HepG2 (cell line): ENCODE data around the gene SGK1. TPM values are rescaled to one million over a fixed set of nuclear protein-coding genes. Genes with fewer than 3 reads are reported as not detected.

ENCODE experiments used
- PATZ1 ChIP-seq: sonication (generic); formaldehyde crosslinking; IDR thresholded peaks from 2 replicates; pipeline ENCODE4 v1.4.0; 2020; ENCODE audit warnings: missing genetic modification reagents
- PCBP1 ChIP-seq: fragments of 200-400 bp; formaldehyde crosslinking; IDR thresholded peaks from 2 replicates; pipeline ENCODE4 v1.6.1; 2017; ENCODE audit warnings: mild to moderate bottlenecking, low read depth, low read length, borderline replicate concordance
- PRDM15 ChIP-seq: sonication (generic); formaldehyde crosslinking; IDR thresholded peaks from 2 replicates; pipeline ENCODE4 v1.4.0; 2020; ENCODE audit warnings: missing genetic modification reagents
- RFXANK ChIP-seq: IDR thresholded peaks from 2 replicates; pipeline ENCODE4 v1.6.1; 2016
- SYNCRIP ChIP-seq: fragments of 200-400 bp; formaldehyde crosslinking; IDR thresholded peaks from 2 replicates; pipeline ENCODE4 v1.6.1; 2018; ENCODE audit warnings: mild to moderate bottlenecking, low read depth, low read length; ENCODE audit not compliant: insufficient read depth
- ZBTB8A ChIP-seq: sonication (generic); formaldehyde crosslinking; IDR thresholded peaks from 2 replicates; pipeline ENCODE4 v1.4.0; 2020; ENCODE audit warnings: mild to moderate bottlenecking, low read depth, missing genetic modification reagents, borderline replicate concordance
- ZNF205 ChIP-seq: IDR thresholded peaks from 2 replicates; pipeline ENCODE4 v1.6.1; 2018; ENCODE audit warnings: missing biosample characterization, missing genetic modification reagents
- ZNF282 ChIP-seq: fragments of 450-650 bp; IDR thresholded peaks from 2 replicates; pipeline ENCODE4 v1.6.1; 2018; ENCODE audit not compliant: partially characterized antibody
- ZNF331 ChIP-seq: sonication (generic); formaldehyde crosslinking; IDR thresholded peaks from 2 replicates; pipeline ENCODE4 v1.4.0; 2020; ENCODE audit warnings: missing genetic modification reagents
- polyA plus RNA-seq, 8 experiments: library from polyadenylated mRNA; depleted of rRNA in 3 of 8; stranded (reverse) in 7 of 8; unstranded in 1 of 8; fragments of >200 nt; fragmentation: Illumina TruSeq in 4 of 8; extraction: Trizol in 4 of 8; gene quantifications; 2 replicates each; pipeline versions ENCODE4 v1.2.1 to v1.2.3, GENCODE V29; 2011 to 2016; ENCODE audit warnings: low read depth in 4 of 8, missing spikeins in 1 of 8, mixed read lengths in 1 of 8; ENCODE audit not compliant: insufficient read depth in 1 of 8
- total RNA-seq, 5 experiments: library from RNA; depleted of rRNA; stranded (reverse); fragments of >200 nt; fragmentation: Illumina TruSeq; extraction: Trizol; gene quantifications; 2 replicates each; pipeline ENCODE4 v1.2.3, GENCODE V29; 2016; ENCODE audit warnings: low read depth in 1 of 5
- TF ChIP-seq, protein P1 (sequence below): sonication (generic); formaldehyde crosslinking; IDR thresholded peaks from 2 replicates; pipeline ENCODE4 v1.5.0; 2020; ENCODE audit warnings: mild to moderate bottlenecking, missing genetic modification reagents, borderline replicate concordance
- TF ChIP-seq, protein P2 (sequence below): sonication (generic); formaldehyde crosslinking; IDR thresholded peaks from 2 replicates; pipeline ENCODE4 v1.4.0; 2020; ENCODE audit warnings: mild to moderate bottlenecking, missing genetic modification reagents
- TF ChIP-seq, protein P3 (sequence below): sonication (generic); formaldehyde crosslinking; IDR thresholded peaks from 2 replicates; pipeline ENCODE4 v1.4.0; 2020; ENCODE audit warnings: low read depth, missing genetic modification reagents

The SGK1 gene
- total and polyA plus RNA-seq, 2 of the 13 experiments (the other 11 are each of a cell fraction or from before 2014, with no cell fraction given) = 56.1 to 56.2 TPM

- TF ChIP-seq ZNF205 (peak; percentile 88), ZNF331 (CRISPR knock-in tag) (peak; percentile 94), RFXANK (CRISPR knock-in tag) (no peak; the same call in 1 of the 2 replicates), SYNCRIP (no peak), PCBP1 (no peak), PATZ1 (CRISPR knock-in tag) (peak; percentile 89), ZNF282 (no peak), PRDM15 (CRISPR knock-in tag) (peak; percentile 40; the same call in 1 of the 2 replicates), ZBTB8A (peak; percentile 27; the same call in 1 of the 2 replicates)
- TF ChIP-seq, protein P1, sequence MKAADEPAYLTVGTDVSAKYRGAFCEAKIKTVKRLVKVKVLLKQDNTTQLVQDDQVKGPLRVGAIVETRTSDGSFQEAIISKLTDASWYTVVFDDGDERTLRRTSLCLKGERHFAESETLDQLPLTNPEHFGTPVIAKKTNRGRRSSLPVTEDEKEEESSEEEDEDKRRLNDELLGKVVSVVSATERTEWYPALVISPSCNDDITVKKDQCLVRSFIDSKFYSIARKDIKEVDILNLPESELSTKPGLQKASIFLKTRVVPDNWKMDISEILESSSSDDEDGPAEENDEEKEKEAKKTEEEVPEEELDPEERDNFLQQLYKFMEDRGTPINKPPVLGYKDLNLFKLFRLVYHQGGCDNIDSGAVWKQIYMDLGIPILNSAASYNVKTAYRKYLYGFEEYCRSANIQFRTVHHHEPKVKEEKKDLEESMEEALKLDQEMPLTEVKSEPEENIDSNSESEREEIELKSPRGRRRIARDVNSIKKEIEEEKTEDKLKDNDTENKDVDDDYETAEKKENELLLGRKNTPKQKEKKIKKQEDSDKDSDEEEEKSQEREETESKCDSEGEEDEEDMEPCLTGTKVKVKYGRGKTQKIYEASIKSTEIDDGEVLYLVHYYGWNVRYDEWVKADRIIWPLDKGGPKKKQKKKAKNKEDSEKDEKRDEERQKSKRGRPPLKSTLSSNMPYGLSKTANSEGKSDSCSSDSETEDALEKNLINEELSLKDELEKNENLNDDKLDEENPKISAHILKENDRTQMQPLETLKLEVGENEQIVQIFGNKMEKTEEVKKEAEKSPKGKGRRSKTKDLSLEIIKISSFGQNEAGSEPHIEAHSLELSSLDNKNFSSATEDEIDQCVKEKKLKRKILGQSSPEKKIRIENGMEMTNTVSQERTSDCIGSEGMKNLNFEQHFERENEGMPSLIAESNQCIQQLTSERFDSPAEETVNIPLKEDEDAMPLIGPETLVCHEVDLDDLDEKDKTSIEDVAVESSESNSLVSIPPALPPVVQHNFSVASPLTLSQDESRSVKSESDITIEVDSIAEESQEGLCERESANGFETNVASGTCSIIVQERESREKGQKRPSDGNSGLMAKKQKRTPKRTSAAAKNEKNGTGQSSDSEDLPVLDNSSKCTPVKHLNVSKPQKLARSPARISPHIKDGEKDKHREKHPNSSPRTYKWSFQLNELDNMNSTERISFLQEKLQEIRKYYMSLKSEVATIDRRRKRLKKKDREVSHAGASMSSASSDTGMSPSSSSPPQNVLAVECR (CRISPR knock-in tag) = peak; percentile 57; the same call in 1 of the 2 replicates
- TF ChIP-seq, protein P2, sequence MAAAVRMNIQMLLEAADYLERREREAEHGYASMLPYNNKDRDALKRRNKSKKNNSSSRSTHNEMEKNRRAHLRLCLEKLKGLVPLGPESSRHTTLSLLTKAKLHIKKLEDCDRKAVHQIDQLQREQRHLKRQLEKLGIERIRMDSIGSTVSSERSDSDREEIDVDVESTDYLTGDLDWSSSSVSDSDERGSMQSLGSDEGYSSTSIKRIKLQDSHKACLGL (CRISPR knock-in tag) = no peak
- TF ChIP-seq, protein P3, sequence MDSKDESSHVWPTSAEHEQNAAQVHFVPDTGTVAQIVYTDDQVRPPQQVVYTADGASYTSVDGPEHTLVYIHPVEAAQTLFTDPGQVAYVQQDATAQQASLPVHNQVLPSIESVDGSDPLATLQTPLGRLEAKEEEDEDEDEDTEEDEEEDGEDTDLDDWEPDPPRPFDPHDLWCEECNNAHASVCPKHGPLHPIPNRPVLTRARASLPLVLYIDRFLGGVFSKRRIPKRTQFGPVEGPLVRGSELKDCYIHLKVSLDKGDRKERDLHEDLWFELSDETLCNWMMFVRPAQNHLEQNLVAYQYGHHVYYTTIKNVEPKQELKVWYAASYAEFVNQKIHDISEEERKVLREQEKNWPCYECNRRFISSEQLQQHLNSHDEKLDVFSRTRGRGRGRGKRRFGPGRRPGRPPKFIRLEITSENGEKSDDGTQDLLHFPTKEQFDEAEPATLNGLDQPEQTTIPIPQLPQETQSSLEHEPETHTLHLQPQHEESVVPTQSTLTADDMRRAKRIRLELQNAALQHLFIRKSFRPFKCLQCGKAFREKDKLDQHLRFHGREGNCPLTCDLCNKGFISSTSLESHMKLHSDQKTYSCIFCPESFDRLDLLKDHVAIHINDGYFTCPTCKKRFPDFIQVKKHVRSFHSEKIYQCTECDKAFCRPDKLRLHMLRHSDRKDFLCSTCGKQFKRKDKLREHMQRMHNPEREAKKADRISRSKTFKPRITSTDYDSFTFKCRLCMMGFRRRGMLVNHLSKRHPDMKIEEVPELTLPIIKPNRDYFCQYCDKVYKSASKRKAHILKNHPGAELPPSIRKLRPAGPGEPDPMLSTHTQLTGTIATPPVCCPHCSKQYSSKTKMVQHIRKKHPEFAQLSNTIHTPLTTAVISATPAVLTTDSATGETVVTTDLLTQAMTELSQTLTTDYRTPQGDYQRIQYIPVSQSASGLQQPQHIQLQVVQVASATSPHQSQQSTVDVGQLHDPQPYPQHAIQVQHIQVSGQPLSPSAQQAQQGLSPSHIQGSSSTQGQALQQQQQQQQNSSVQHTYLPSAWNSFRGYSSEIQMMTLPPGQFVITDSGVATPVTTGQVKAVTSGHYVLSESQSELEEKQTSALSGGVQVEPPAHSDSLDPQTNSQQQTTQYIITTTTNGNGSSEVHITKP (CRISPR knock-in tag) = peak; percentile 70; the same call in 1 of the 2 replicates
Measured at GRCh38 chr6:134174672-134175531, 143.0 kb downstream of the SGK1 start (continued).
